Measurements from ENCODE around the gene PDGFRB. TPM values are rescaled to one million over a fixed set of nuclear protein-coding genes. Genes with fewer than 3 reads are reported as not detected.

The PDGFRB gene
- polyA plus RNA-seq, 1 donor (not counting 4 experiments of a cell fraction or from before 2014, with no cell fraction given), result 0.14 TPM

- TF ChIP-seq CTCF (optimal IDR thresholded peaks at IDR 0.05 in 1 of 3, IDR thresholded peaks at IDR 0.05 in 1 of 3, conservative IDR thresholded peaks at IDR 0.05 in 1 of 3; ENCODE audit: extremely low read depth in 1 of 3, insufficient read depth in 2 of 3, low read length in 3 of 3) (no peak), EZH2 (IDR thresholded peaks at IDR 0.05; ENCODE audit: low read length) (no peak)
- H3K27me3 ChIP-seq (ENCODE audit: control insufficient read depth, extremely low read depth, insufficient read depth, low read length), result peaks cover 46% of the 10 kb centered on the region
- no peaks in the 10 kb centered on the region for H4K20me1 ChIP-seq (ENCODE audit: control insufficient read depth, extremely low read depth, insufficient read depth, low read length)
- no peak overlapping the region for H3K4me2 ChIP-seq (ENCODE audit: control insufficient read depth, extremely low read depth, insufficient read depth, low read depth, low read length)
- DNase-seq (ENCODE audit: low read depth, low spot score), result no peak
- no peaks in the 10 kb centered on the region for H3K4me1 ChIP-seq (ENCODE audit: control insufficient read depth, extremely low read depth, insufficient read depth, low read length)
- H3K9ac ChIP-seq (ENCODE audit: control insufficient read depth, extremely low read depth, insufficient read depth, low read length), result no peak overlapping the region
- no peak overlapping the region for H3K4me3 ChIP-seq (ENCODE audit: control insufficient read depth in 2 of 3, extremely low read depth in 1 of 3, insufficient read depth in 2 of 3, low read depth in 1 of 3, low read length in 3 of 3)
- H3K36me3 ChIP-seq (ENCODE audit: control insufficient read depth in 2 of 2, extremely low read depth in 1 of 2, insufficient read depth in 2 of 2, low read length in 2 of 2), result no peaks in the 10 kb centered on the region
- no peak overlapping the region for H2AFZ ChIP-seq (ENCODE audit: control insufficient read depth, low read length)
- H3K9me3 ChIP-seq (ENCODE audit: control insufficient read depth, low read depth, low read length), result no peaks in the 10 kb centered on the region
- H3K9me1 ChIP-seq (ENCODE audit: control insufficient read depth, extremely low read depth, insufficient read depth, low read length), result peaks cover 2% of the 10 kb centered on the region
- no peak for FAIRE-seq
- H3K27ac ChIP-seq (ENCODE audit: control insufficient read depth, insufficient read depth, low read length), result no peak overlapping the region
- no peaks in the 10 kb centered on the region for H3K79me2 ChIP-seq (ENCODE audit: control insufficient read depth, insufficient read depth, low read length)
- dilution Hi-C loops (cut with MboI; ENCODE audit: extremely low pct_ligation_motif_present, low sequenced_read_pairs), result no loop called here
Observed at GRCh38 chr5:150172145-150172544, 16.5 kb upstream of the PDGFRB start.

- dilution Hi-C loops (cut with MboI; ENCODE audit: extremely low pct_ligation_motif_present, low sequenced_read_pairs), result no loop called here
- Histone ChIP-seq H3K9ac (ENCODE audit: control insufficient read depth, extremely low read depth, insufficient read depth, low read length) (no peak overlapping the region), H3K9me1 (ENCODE audit: control insufficient read depth, extremely low read depth, insufficient read depth, low read length) (peaks cover 2% of the 10 kb centered on the region), H3K27me3 (ENCODE audit: control insufficient read depth, extremely low read depth, insufficient read depth, low read length) (peaks cover 54% of the 10 kb centered on the region), H2AFZ (ENCODE audit: control insufficient read depth, low read length) (no peak overlapping the region), H4K20me1 (ENCODE audit: control insufficient read depth, extremely low read depth, insufficient read depth, low read length) (no peaks in the 10 kb centered on the region), H3K4me1 (ENCODE audit: control insufficient read depth, extremely low read depth, insufficient read depth, low read length) (no peaks in the 10 kb centered on the region), H3K79me2 (ENCODE audit: control insufficient read depth, insufficient read depth, low read length) (no peaks in the 10 kb centered on the region), H3K4me3 (ENCODE audit: control insufficient read depth in 2 of 3, extremely low read depth in 1 of 3, insufficient read depth in 2 of 3, low read depth in 1 of 3, low read length in 3 of 3) (no peak overlapping the region), H3K36me3 (ENCODE audit: control insufficient read depth in 2 of 2, extremely low read depth in 1 of 2, insufficient read depth in 2 of 2, low read length in 2 of 2) (no peaks in the 10 kb centered on the region), H3K9me3 (ENCODE audit: control insufficient read depth, low read depth, low read length) (no peaks in the 10 kb centered on the region), H3K4me2 (ENCODE audit: control insufficient read depth, extremely low read depth, insufficient read depth, low read depth, low read length) (no peak overlapping the region), H3K27ac (ENCODE audit: control insufficient read depth, insufficient read depth, low read length) (no peak overlapping the region)
- FAIRE-seq (no peak), DNase-seq (ENCODE audit: low read depth, low spot score) (no peak)
- no peak for TF ChIP-seq CTCF (optimal IDR thresholded peaks at IDR 0.05 in 1 of 3, IDR thresholded peaks at IDR 0.05 in 1 of 3, conservative IDR thresholded peaks at IDR 0.05 in 1 of 3; ENCODE audit: extremely low read depth in 1 of 3, insufficient read depth in 2 of 3, low read length in 3 of 3)
- no peak for TF ChIP-seq EZH2 (IDR thresholded peaks at IDR 0.05; ENCODE audit: low read length)
Observed at GRCh38 chr5:150168864-150169263, 13.2 kb upstream of the PDGFRB start.
